ENCODE results near the gene PGF.
A peak's percentile ranks its signal among the peaks of the same experiment; 100 is the strongest.

The PGF gene

DNA sequence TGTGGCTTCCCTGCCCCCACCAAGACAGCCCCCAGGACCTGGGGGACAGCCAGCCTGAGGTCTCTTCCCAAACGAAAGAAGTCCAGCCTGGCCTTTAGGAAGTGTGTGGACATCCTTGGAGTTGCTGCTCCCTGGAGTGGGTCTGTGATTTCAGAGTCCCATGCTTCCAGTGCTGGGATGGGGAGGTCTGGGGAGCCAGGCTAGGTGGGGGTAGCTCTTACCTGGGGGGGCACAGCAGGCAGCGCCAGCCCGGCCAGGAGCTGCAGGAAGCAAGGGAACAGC, 509 bp downstream of the PGF start:
- DNase-seq, result no peak

GRCh38 chr14:74954232-74954946, 1.0 kb downstream of the PGF start:
- no peak for DNase-seq

GRCh38 chr14:74953686-74954085, 1.7 kb downstream of the PGF start:
- no peak for DNase-seq

DNA sequence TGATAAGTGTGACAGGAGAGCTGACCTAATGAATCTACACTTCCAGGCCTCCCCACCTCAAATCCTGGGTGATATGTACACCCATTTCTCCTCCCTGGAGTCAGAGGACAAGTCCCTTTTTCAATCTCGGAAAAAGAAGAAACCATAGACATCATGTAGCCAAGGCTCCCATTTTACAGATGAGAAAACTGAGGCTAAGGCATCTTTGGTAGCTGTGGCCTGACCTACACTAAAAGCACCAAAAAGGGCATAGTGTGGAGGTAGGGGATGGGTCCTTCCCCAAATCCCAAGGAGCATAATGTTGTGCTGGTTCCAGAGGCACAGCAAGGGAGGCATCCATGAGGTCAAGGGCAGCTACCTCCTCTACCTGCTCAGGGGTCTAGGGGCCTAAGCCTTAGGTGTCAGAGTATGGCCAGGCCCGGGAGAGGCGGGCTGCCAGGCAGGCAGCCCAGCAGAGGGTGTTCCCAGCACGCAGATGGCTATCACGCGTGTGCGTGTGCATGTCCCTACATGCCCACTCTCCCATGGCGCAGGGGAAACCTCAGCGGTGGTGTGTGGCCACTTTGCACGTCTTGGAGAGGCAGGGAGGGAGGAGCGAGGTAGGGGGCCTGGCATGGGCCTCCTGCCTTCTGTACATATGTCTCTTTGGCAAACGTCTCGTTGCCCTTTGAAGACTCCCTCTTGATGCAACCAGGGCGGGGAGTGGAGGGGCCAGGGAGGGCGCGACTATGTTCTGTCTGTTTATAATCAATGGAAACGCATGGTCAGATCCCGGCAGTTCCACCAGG, 2.5 kb downstream of the PGF start:
- no peak for DNase-seq

DNA sequence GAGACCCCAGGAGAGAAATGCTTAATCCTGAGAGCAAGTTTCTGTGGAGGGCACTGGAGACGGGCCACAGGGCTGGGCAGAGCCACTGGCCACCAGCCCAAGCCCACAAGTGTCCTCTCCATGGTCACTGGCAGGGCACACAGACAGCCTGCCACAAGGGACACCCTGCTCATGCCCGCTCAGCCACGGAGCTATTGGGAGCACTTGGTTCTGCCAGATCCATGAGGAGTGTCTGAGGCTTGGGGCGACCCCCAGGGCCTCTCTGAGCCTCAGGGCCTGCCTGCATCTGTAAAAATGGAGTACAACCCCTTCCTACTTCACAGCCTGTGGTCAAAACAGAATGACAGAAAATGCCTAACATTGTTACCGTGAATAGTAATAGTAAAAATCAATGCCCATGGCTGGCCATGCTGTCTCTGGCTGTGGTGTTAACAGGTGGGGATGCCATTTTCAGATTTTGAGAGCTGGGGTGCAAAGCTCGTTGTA, 3.2 kb downstream of the PGF start:
- no peak for DNase-seq

DNA sequence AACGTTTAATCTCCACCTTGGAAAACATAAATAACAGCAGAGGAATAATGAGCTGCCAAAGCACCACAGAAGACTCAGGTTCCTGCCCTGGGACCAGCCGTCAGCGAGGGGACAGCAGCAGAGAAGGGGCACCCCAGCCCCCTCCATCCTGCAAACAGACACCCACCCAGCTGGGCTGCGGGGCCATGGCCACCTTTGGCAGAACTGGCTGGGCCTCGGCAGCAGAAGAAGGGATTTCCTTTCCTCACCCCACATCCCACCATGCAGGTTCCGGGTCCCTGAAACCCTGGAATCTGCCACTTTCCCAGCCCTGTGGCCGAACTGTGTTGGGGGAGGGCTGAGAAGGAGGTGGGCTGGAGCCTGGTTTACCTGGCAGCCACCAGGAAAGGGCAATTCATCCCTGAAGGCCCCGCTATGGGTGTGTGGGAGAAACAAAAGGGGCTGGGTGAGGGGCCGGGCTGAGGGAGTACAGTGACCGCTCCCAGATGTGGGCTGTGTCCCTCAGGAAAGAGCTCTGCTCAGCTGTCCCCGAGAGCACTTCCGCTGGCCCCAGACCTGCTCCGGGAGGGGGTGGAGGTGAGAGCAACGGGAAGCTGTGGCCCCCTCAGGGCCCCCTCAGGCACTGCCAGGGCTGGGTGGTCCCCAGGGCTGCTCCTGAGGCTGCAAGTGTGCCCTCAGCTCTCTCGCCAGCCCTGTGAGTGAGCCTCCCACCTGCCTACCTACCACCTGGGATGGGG, 3.8 kb downstream of the PGF start:
- DNase-seq, result no peak

- DNase-seq, result no peak
Observed at GRCh38 chr14:74950795-74951442, 4.5 kb downstream of the PGF start.

DNA sequence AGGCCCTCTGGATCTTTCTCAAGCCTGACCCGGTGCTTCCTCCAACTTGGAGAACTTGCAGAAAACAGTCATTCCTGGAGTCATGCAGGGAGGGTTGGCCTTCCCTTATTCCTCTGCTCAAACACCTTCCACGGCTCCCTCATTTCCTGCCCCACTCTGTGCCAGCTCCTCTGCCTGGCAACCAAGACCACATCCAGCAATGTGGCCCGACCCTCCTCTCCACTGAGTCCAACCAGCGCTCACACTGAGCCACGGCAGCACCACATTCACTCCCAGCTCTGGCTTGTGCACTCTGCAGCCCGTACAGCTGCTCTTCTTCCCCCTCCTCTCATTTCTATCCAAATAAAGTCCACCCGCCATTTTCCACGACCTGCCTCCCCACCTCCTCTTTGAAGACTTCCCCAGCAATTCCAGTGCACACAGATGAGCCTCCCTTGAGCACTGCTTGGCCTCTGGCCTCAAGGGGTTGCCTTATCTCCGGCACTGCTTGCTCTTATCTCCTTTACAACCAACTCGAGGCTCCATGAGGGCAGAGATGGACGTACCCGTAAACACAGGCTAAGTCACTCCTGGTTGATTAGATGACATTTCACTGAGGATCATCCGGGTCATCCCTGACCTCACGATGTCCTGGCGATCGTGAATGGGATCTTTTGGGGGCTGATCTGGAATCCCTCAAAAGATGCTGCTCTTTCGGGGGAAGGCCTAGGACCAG, 5.4 kb downstream of the PGF start:
- no peak for DNase-seq

DNA sequence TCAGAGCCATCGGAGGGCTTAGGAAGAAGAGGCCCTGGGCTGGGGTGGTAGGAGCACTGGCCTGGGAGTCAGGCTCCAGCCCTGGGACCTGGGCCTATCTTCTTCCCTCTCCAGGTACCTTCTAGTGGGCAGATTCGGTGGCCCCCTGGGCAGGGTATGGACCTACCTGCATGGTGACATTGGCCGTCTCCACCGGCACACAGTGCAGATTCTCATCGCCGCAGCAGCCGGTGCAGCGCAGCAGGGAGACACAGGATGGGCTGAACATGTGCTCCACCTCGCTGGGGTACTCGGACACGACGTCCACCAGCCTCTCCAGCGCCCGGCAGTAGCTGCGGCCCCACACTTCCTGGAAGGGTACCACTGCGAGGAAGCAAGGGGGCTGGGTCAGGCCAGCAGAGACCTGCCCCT, 6.2 kb downstream of the PGF start:
- no peak for DNase-seq

DNA sequence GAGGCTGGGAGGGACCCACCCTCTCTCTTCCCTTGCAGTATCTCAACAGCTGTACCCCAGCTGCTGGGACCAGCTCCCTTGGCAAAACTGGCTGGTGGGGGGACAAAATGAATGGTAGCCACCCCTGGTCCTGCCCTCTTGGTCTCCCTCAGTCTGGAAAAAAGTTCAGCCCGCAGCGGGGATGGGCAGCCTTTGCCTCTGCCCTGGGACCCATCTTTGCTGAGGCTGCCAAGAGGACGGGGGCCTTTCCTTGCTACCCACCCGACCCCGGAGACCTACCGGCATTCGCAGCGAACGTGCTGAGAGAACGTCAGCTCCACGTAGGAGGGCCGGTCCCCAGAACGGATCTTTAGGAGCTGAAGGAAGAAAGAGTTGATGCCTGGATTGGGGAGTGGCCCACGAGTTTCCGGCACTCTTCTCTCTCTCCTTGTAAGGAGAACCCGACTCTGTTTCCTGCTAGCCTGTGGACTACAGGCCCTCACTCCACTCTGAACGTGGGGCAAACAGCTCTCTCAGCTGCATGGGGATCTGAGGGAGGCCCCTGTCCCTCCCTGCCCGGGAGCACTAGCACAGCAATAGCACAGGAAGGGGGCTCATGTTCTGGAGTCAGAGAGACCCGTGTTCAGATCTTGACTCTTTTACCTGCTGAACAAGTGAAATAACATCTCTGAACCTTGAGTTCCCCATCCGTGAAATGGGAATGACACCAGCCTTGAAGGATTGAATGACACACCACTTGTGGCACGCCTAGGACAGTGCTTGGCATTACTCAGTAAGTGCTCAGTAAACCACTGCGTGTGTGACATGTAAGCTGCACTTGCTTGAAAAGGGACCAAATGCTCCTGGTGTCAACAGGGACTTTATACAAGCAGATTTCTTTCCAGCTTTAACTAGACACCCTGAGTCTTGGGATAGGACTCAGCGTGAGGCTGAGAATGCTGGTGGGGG, 6.9 kb downstream of the PGF start:
- DNase-seq, result no peak

- DNase-seq, result no peak
Observed at GRCh38 chr14:74947353-74948227, 7.8 kb downstream of the PGF start.

GRCh38 chr14:74946659-74947281, 8.6 kb downstream of the PGF start:
- no peak for DNase-seq

DNA sequence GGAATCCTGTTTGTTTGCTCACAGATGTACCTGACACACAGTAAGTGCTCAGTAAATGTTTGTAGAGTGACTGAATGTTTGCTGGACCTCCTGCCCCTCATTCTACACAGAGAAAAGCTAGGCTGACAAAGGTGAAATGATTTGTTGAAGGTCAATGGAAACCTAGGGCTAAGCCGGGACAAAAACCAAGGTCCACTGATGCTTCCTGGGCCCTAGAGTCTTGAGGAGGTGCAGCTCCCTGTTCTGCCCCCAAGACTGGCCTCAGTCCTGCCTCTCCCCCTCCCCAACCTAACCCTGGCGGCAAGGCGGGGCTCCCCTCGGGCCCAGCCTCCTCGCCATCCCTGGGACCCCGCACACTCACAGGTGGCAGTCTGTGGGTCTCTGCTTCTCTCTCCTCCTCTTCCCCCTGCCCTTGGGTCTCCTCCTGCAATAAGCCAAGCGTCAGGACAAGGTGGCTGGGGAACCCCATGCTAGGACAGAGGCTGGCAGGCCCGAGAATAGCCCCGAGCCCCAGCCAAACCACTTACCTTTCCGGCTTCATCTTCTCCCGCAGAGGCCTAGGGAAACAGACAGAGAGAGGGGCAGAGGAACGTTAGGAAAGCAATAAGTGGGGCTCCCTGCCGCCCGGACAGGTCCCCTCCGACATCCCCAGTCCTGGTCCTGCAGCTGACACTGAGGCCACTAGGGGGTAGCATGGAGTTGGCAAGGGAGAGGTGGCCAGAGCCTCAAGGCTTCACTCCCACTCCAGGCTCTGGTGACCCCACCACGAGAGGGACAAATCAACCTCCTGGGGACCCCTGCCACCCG, 9.3 kb downstream of the PGF start:
- peak; percentile 50 to 70 for DNase-seq

GRCh38 chr14:74945261-74945851, 10.0 kb downstream of the PGF start:
- DNase-seq, result peak in 1 of 2 experiments; percentile 34

- peak; percentile 23 to 32 for DNase-seq
Observed at GRCh38 chr14:74942608-74943007, 12.8 kb downstream of the PGF start.

GRCh38 chr14:74942181-74942580, 13.2 kb downstream of the PGF start:
- DNase-seq, result peak in 1 of 2 experiments; percentile 27

DNA sequence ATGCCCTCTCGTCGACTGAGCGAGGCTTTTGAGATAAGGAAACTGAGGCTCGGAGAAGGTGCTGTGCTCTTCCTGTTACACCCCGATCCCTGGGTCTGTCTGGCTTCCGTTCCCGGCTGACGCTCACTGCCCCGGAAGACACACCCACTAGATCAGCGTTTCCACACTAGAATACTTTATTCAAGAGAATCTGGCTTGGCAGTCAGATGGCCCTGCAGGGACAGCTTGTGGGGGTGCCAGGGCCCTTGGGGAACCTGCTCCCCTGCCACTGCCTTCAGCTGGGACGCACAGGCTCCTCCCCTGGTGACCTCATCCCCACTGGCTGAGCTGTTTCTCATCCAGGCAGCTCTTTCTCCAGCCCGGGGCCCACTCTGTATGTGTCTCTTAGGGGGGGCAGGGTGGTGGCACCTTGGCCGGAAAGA, 13.7 kb downstream of the PGF start:
- peak; percentile 53 to 66 for DNase-seq

- no peak for DNase-seq
Observed at GRCh38 chr14:74940956-74941565, 14.3 kb downstream of the PGF start.

Measured in Kasumi-1 (cell line).